Upper lobe of right lung (tissue), 1 donor: Measurements from ENCODE around the gene OBSL1. TPM values are rescaled to one million over a fixed set of nuclear protein-coding genes. Genes with fewer than 3 reads are reported as not detected.

Experiments
- ATAC-seq: fragments of 200-7000 bp; cut with Tn5 transposase; one replicate; pipeline ENCODE4 v1.9.1; 2020; ENCODE audit warnings: mild to moderate bottlenecking, moderate library complexity
- DNase-seq: peaks from one replicate; pipeline ENCODE4 v3.0.0-alpha.2; 2020
- H3K27ac ChIP-seq: fragments of 200-600 bp; one replicate; pipeline ENCODE4 v1.8.0; 2022
- H3K27me3 ChIP-seq: fragments of 200-600 bp; one replicate; pipeline ENCODE4 v1.8.0; 2022; ENCODE audit warnings: mild to moderate bottlenecking
- H3K36me3 ChIP-seq: fragments of 200-600 bp; one replicate; pipeline ENCODE4 v1.8.0; 2022
- H3K4me1 ChIP-seq: fragments of 200-600 bp; one replicate; pipeline ENCODE4 v1.8.0; 2022
- H3K4me3 ChIP-seq: fragments of 200-600 bp; one replicate; pipeline ENCODE4 v1.8.0; 2022; ENCODE audit warnings: mild to moderate bottlenecking
- H3K9me3 ChIP-seq: fragments of 200-600 bp; one replicate; pipeline ENCODE4 v1.8.0; 2022
- intact Hi-C: fragments of 100-400 bp; cut with DNase I; formaldehyde crosslinking; loops from one replicate; pipeline ENCODE4 v1.11.0; 2022
- total RNA-seq: library from RNA; stranded (reverse); fragmentation: NEBNext Ultra II Directional; extraction: Animal tissue kit (Norgen Biotek cat#: 25700); gene quantifications from one replicate; pipeline ENCODE4 v1.2.1, GENCODE V29; 2021
- TF ChIP-seq, protein P1 (sequence below): fragments of 200-600 bp; IDR thresholded peaks from one replicate; pipeline ENCODE4 v1.8.0; 2022; ENCODE audit warnings: antibody characterized with exemption
- donor health status: DM: no; HTN: yes; CAD: no; lungs with severe emphysema.

The OBSL1 gene
- total RNA-seq, 1 donor from 2014 or later = 72.8 TPM

DNA sequence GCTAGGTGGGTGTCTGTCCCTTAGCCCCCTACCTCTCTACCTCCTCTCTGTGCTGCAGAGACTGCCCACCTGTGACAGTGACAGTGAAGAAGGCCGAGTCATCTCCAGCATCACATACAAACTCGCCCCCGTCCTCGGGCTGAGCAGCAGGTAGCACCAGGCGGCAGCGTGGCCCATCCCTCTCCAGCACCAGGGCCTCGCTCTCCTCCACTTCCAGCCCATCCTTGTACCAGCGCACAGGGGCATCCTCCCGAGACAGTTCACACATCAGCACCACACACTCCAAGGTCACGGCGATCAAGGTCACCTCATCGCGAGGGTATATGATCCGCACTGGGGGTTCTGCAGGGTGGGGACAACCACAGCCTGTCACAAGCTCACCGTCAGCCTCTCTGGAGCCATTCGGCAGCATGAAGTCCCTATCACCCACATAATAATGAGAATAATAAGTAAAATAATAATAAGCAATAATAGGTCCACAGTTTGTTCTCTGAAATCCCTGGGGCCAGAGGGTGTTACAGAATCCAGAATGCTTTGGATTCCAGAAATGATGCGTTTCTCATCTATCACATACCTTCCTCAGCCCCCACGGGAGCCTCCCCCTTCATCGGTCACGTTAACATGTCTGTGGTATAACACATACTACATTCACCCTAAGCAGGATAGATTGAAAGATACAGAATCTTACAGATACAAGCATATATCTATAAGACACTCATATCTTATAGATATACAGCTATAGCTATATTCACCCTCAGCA, 12.0 kb downstream of the OBSL1 start:
- Histone ChIP-seq H3K36me3 (no peaks in the 10 kb centered on the region), H3K4me3 (no peak overlapping the region), H3K9me3 (no peaks in the 10 kb centered on the region), H3K4me1 (no peaks in the 10 kb centered on the region), H3K27me3 (no peaks in the 10 kb centered on the region), H3K27ac (no peak overlapping the region)
- TF ChIP-seq, protein P1, sequence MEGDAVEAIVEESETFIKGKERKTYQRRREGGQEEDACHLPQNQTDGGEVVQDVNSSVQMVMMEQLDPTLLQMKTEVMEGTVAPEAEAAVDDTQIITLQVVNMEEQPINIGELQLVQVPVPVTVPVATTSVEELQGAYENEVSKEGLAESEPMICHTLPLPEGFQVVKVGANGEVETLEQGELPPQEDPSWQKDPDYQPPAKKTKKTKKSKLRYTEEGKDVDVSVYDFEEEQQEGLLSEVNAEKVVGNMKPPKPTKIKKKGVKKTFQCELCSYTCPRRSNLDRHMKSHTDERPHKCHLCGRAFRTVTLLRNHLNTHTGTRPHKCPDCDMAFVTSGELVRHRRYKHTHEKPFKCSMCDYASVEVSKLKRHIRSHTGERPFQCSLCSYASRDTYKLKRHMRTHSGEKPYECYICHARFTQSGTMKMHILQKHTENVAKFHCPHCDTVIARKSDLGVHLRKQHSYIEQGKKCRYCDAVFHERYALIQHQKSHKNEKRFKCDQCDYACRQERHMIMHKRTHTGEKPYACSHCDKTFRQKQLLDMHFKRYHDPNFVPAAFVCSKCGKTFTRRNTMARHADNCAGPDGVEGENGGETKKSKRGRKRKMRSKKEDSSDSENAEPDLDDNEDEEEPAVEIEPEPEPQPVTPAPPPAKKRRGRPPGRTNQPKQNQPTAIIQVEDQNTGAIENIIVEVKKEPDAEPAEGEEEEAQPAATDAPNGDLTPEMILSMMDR = no peak
- DNase-seq = no peak
- ATAC-seq = no peak
- intact Hi-C loops = no loop called here

DNA sequence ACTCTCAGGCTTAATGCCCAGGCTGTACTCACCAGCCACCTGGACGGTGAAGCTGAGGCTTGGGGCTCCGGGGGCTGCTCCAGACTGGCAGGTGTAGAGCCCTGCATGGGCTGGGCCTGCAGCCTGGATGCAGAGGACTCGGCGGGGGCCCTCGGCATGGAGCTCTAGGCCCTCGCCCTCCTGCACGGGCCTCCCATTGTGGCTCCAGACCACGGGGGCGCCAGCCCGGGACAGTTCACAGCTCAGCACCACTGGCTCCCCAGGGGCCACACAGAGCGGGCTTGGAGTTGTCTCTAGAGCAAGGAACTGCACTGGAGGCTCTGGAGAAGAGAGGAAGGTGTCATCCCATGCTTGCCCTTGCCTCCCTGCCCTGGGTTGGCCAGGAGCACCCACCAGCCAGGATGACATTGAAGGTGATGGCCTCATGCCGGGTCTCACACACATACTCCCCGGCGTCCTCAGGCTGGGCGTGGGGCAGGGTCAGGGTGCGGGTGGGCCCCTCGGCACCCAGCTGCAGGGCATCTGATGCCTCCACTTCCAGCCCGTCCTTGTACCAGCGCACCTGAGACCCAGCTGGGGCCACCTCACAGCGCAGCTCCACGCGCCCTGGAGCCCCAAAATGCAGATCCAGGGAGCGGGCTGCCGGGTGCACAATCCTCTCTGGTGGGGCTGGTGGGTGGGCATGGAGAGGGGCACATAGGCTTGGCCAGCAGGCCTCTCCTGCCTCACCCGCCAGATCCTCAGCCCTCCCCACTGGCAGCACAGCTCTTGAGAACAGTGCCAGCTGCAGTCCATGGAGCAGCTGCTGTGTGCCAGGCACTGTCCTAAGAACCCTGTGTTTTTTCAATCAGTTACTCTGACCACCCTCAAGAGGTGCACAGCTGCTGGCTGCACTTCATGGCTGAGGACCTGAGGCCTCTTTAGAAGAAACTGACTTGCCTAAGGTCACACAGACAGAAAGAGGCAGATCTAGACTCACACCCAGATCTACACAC, 13.3 kb downstream of the OBSL1 start:
- Histone ChIP-seq H3K36me3 (no peaks in the 10 kb centered on the region), H3K4me3 (no peak overlapping the region), H3K9me3 (no peaks in the 10 kb centered on the region), H3K27ac (no peak overlapping the region), H3K4me1 (peaks cover 2% of the 10 kb centered on the region), H3K27me3 (peaks cover 10% of the 10 kb centered on the region)
- TF ChIP-seq, protein P1 = no peak
- intact Hi-C loops = no loop called here
- ATAC-seq (no peak), DNase-seq (no peak)

DNA sequence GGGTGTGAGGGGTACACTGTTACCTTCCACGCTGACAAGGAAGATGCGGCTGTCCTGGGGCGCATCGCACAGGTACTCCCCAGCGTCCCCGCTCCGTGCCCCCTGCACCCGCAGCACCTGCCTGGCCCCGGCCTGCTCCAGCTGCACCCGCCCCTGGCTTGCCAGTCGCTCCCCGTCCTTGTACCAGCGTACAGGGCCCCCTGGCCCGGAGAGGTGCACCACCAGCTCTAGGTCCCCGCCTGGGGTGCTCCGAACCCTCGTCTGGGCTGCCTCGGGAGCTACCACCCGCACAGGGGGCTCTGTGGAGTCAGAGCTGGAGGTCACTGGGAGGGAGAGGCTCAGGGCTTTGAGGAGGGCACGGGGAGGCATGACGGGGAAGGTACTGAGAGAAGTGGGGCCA, 14.0 kb downstream of the OBSL1 start:
- DNase-seq (no peak), ATAC-seq (no peak)
- intact Hi-C loops = no loop called here

DNA sequence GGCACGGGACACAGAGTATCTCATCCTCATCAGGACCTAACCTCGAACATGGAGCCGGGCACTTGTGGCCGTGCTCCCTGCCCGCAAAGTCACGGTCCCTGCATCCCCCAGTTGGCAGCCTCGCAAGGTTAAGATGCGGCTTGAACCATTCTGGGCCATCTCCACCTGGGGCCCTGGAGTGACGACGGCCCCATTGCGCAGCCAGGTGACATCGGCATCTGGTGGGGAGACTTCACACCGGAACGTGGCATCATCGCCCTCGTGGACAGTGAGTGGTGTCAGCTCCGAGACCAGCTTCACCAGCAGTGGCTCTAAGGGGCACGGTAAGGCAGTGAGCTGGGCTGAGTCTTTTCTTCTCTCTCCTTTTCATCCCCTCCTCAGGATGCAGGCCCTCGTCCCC, 14.9 kb downstream of the OBSL1 start:
- no peak overlapping the region for H3K4me3 ChIP-seq
- TF ChIP-seq, protein P1 = no peak
- no peaks in the 10 kb centered on the region for H3K9me3 ChIP-seq
- no peak for ATAC-seq
- DNase-seq = no peak
- H3K27me3 ChIP-seq = peaks cover 23% of the 10 kb centered on the region
- H3K27ac ChIP-seq = no peak overlapping the region
- H3K36me3 ChIP-seq = no peaks in the 10 kb centered on the region
- peaks cover 11% of the 10 kb centered on the region for H3K4me1 ChIP-seq
- intact Hi-C loops = no loop called here

More for the DNA sequence above, 14.0 kb downstream of the OBSL1 start:
- no peak overlapping the region for H3K4me3 ChIP-seq
- peaks cover 7% of the 10 kb centered on the region for H3K4me1 ChIP-seq
- no peaks in the 10 kb centered on the region for H3K9me3 ChIP-seq
- H3K36me3 ChIP-seq = no peaks in the 10 kb centered on the region
- H3K27me3 ChIP-seq = peaks cover 18% of the 10 kb centered on the region
- no peak overlapping the region for H3K27ac ChIP-seq
- TF ChIP-seq, protein P1 = no peak

DNA sequence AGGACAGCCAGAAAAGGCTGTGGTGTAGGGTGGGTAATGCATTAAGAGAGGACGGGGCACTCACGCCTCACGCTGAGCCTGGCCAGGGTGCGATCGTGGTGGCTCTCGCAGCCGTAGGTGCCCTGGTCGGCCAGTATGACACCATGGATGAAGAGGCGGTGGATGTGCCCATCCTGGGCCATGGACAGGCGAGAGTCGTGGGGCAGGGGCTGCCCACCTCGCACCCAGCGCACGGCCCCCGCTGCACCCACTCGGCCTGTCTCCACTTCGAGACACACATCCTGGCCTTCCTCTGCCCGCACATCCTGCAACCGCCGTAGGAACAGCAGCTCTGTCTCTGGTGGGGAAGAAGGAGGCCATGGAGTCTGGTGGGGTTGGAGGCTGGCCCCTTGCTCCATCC, 15.4 kb downstream of the OBSL1 start:
- ATAC-seq (no peak), DNase-seq (no peak)
- H3K27ac ChIP-seq = no peak overlapping the region
- H3K4me1 ChIP-seq = peaks cover 11% of the 10 kb centered on the region
- H3K9me3 ChIP-seq = no peaks in the 10 kb centered on the region
- intact Hi-C loops = no loop called here
- no peaks in the 10 kb centered on the region for H3K36me3 ChIP-seq
- H3K4me3 ChIP-seq = no peak overlapping the region
- TF ChIP-seq, protein P1 = no peak
- peaks cover 23% of the 10 kb centered on the region for H3K27me3 ChIP-seq
